Bronchial smooth muscle cell (primary cell): ENCODE data around the gene MAPRE2. TPM values are rescaled to one million over a fixed set of nuclear protein-coding genes. Genes with fewer than 3 reads are reported as not detected.

ENCODE experiments used
- total RNA-seq: library from RNA; depleted of rRNA; stranded (reverse); fragments of >200 nt; gene quantifications from 2 replicates; pipeline ENCODE4 v1.2.1, GENCODE V29; 2014

Gene MAPRE2
- total RNA-seq = 9.1 and 22.4 TPM in 2 replicates

DNA sequence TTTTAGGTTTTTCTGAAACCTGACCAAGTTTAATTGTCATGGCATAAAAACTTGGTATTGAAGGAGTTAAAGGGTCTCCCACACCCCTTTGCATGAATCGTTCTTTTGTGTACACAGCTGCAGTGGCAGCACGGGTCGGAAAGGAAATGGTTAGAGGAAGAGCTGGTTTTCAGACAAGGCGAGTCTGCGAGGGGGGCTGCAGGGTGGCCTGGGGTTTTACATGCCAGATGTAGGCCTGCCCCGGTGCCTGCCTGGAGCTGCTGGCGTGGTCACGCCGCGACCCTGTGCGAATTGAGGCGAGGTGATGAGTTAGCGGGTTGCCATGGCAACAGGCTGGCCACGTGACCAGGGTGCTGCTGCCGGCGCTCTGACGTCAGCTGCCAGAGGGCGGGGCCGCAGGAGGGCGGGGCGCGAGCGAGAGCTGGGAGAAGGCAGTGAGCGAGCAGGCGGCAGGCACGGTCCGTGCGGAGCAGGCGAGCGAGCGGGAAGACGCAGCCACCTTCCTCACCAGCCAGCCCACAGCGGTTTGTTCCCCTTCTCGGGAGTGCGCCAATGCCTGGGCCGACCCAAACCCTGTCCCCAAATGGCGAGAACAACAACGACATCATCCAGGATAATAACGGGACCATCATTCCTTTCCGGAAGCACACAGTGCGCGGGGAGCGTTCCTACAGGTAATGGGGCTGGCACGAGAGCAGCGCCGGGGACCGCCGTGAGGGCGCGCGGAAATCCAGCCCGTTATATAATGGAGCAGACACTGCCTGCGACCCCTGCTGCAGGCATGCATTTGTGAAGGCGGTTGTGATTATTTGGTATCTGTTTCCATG lies at the start of gene MAPRE2:
TSS of gene MAPRE2 (plus strand) at position 426 of the 827 bp plus-strand sequence. CDS start at position 553, 127 bp downstream.

Other genes starting within 250 kb of the MAPRE2 start
- gene ZNF397, start 199.6 kb downstream of the MAPRE2 start, total RNA-seq = 19.2 and 21.0 TPM in 2 replicates
- gene ZSCAN30, start 248.8 kb downstream of the MAPRE2 start, total RNA-seq = 12.2 and 20.5 TPM in 2 replicates